Stimulated activated CD8-positive, alpha-beta memory T cell treated with anti-CD3 and anti-CD28 coated beads, Interleukin-7, amount 100 ng/mL, for 48 hours (primary cell): ENCODE results near the gene ARFGAP1.
"Not testable (repeated sequence)": the region's sequence is repeated elsewhere in the genome, so short reads cannot be mapped to it uniquely, and the experiment has no call there.

Source experiments
- DNase-seq, 2 donors: peaks; one replicate each; pipeline ENCODE4 v3.0.0-alpha.2; 2020; ENCODE audit warnings: low read depth in 1 of 2; ENCODE audit errors: extremely low read depth in 1 of 2

ARFGAP1 gene

DNA sequence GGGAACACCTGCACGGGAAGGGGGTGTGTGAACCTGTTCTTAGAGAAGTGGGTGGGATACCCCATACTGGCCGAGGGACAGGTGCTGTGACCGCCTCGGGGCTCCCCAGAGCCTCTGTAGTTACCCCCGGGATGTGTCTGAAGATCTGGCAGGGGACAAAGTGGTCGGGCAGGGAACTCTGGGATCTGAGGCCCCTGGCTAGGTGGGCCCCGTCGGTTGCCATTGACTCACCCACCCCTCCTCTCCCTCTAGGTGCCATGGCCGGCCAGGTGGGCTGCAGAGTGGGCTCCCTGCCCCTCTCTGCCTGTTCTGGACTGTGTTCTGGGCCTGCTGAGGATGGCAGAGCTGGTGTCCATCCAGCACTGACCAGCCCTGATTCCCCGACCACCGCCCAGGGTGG, 32.6 kb upstream of the ARFGAP1 start:
- DNase-seq, result no peak

DNA sequence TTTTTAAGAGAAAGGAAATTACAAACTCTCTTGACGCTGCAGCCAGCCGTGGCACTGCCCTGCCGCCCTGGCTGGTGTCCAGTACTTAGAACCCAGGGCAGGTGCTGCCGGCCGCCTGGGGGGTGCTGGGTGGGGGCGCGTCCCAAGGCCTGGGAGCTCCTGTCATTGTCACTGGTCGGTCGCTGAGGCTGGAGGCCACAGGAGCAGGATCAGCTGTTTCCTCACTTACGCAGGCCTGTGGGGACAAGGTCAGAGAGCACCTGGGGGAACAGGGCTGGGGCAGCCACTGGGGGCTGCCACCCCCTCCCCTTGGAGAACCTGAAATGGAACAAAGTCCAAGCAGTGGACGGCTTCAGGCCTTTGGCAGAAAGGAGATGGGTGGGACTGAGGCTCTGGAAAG, 31.3 kb upstream of the ARFGAP1 start:
- DNase-seq, result no peak

GRCh38 chr20:63242736-63243135, 29.9 kb upstream of the ARFGAP1 start:
- DNase-seq, result no peak

DNA sequence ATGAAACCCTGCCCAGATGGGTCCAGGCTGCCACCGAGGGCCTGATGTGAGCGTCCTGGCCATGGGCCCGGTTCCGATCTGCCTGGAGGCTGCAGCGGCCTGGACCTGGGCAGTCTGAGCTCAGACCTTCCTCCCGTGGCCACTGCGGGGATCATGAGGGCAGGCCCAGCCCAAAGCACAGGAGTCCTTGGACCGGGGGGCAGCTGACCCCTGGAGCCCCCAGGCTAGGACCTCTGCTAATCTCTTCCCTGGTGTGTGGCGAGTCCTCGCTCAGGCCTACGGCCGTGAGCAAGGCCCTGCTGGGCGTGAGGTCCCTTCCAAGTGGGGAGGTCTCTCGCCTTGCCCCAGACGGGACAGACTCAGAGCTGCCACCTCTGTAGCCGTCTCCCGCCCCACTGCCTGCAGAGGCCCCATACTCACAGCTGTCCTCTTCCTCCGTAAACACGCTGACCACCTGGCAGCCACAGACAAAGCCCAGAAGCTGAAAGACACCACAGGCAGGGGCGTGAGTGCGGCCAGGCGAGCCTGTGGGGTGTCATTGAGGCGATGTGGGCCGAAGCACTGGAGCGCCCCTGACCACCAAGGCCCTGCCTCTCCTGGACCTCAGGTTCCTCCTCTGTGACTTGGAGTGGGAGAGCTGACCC, 28.9 kb upstream of the ARFGAP1 start:
- no peak for DNase-seq

DNA sequence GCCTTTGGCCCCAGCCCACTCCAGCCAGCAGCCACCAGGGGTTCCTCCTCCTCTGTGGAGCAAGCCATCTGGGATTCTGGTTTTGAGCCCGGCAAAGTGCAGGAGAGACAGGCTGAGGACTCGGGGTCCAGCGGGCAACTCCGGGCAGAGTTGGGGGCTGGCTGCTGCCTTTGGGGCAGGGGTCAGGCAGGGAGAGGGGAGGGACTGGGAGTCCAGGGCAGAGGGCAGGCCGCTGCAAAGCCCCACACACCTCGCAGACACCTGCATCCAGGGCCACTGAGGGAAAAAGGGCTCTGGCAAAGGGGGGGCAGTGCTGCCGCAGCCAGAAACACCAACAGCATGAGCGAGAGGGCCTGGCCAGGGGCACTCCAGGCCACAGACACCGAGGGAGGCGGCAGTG, 28.1 kb upstream of the ARFGAP1 start:
- DNase-seq, result no peak

DNA sequence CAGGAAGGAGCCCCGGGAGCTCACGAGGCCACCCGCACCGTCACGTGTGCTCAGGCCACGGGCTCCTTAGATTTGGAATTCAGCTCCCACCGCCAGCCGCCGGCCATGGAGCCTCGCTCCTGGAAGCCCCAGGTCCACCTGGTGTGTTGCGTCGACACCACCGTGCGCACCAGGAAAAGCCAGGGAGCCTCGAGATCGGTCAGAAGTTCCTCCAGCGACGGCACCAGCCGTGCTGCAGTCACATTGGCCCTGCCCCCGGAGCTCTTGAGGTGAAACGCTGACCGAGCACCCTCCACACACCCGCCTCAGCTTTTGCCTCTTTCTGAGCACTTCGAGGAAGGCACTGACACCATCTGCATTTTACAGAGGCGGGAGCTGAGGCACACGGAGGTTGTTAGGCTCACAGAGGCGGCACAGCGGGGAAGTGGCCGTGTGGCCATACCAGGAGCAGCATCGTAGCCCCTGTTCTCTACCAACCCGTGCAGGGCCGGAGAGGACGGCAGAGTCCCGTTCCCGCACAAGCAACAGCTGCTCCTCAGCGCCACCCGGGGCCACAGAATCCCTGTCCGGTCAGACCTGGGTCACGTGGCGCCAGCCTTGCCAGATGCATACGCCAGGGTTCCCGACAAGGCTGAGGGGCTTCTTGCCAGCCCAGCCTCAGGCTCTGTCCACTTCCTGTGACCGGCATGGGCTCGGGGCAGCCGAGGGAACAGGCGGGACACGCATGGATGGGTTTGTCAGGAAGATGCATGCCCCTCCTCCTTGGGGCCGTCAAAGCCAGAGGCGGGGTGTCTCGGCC, 25.9 kb upstream of the ARFGAP1 start:
- DNase-seq, result no peak

- no peak for DNase-seq
Measured at GRCh38 chr20:63247671-63248228, 24.9 kb upstream of the ARFGAP1 start.

- no peak for DNase-seq
Measured at GRCh38 chr20:63248835-63249591, 23.6 kb upstream of the ARFGAP1 start.

- no peak for DNase-seq
Measured at GRCh38 chr20:63249891-63250290, 22.7 kb upstream of the ARFGAP1 start.

DNA sequence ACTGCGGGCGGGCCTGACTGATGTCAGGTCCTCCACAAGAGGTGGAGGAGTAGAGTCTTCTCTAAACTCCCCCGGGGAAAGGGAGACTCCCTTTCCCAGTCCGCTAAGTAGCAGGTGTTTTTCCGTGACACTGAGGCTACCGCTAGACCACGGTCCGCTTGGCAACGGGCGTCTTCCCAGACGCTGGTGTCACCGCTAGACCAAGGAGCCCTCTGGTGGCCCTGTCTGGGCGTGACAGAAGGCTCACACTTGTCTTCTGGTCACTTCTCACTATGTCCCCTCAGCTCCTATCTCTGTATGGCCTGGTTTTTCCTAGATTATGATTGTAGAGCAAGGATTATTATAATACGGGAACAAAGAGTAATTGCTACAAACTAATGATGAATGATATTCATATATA, 21.3 kb upstream of the ARFGAP1 start:
- DNase-seq, result not testable (repeated sequence)

GRCh38 chr20:63252284-63252711, 20.3 kb upstream of the ARFGAP1 start:
- no peak for DNase-seq

DNA sequence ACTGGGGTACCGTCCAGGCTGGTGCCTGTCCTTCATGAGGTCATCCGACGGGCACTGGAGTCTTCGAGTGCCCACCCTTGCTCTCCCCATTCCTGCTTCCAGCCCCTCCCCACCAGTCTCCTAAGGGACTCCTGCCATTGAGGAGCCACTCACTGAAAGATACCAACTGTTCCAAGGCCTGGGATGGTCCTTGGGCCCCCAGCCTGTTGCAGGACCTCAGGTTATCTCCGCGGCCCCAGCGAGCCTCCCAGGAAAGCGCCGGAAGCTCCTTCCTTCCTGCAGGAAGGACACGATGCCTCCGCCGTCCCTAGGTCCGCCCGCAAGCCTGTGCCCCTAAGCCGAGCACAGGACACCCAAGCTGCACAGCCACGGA, 19.6 kb upstream of the ARFGAP1 start:
- DNase-seq, result no peak

- DNase-seq, result no peak
Measured at GRCh38 chr20:63253438-63254231, 19.0 kb upstream of the ARFGAP1 start.

- no peak for DNase-seq
Measured at GRCh38 chr20:63254232-63254605, 18.4 kb upstream of the ARFGAP1 start, which contains the start of gene NKAIN4. NKAIN4 (minus strand) TSS chr20:63254463; CDS start chr20:63254450, 13 bp downstream.

GRCh38 chr20:63254606-63255384, 17.8 kb upstream of the ARFGAP1 start:
- no peak for DNase-seq

GRCh38 chr20:63255931-63256704, 16.5 kb upstream of the ARFGAP1 start:
- DNase-seq, result no peak

DNA sequence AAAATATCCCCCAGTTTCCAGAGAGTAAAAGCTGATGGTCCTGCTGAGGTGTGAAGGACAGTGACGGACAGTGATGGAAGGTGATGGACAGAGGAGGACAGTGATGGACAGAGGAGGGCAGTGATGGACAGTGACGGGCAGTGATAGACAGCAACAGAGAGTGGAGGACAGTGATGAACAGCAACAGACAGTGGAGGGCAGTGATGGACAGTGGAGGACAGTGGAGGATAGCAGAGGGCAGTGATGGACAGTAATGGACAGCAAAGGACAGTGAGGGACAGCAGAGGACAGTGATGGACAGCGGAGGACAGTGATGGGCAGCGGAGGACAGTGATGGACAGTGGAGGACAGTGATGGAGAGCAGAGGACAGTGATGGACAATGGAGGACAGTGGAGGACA, 15.7 kb upstream of the ARFGAP1 start:
- DNase-seq, result no peak

DNA sequence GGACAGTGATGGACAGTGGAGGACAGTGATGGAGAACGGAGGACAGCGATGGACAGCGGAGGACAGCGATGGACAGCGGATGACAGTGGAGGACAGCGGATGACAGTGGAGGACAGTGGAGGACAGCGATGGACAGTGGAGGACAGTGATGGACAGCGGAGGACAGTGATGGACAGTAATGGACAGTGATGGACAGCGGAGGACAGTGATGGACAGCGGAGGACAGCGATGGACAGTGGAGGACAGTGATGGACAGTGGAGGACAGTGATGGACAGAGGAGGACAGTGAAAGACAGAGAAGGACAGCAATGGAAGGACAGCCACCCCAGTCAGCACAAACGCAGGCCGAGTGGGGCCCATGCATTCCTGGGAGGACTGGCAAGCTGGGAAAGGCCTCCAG, 15.0 kb upstream of the ARFGAP1 start:
- DNase-seq, result no peak

DNA sequence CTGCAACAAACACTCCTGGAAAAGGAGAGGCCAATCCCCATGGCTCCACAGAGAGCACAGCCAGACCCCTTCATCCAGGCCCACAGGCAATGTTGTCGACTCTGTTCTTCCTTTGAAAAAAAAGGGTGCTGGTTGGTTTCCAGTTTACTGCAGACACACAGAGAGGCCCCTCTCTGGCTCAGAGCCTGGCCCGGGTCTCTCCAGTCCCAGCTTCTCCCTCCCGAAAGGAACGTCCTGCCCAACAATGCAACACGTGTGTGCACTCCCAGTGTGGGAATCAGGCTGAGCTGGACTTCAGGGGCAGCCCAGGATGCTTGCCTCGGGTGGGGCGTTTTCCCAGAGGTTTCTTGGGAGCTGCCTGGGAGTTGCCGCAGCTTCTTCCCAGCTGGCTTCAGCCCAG, 13.8 kb upstream of the ARFGAP1 start:
- no peak for DNase-seq
